OCI-LY1 (cell line): Measurements from ENCODE around the gene KLK13.

ENCODE experiments used
- H2AFZ ChIP-seq: fragments of 200-600 bp; sonication (generic), shearing (Covaris generic); 2 replicates; pipeline ENCODE4 v1.6.0; 2014; ENCODE audit warnings: antibody characterized with exemption, mild to moderate bottlenecking, low read length
- H3F3A ChIP-seq: fragments of 200-600 bp; sonication (generic), shearing (Covaris generic); 2 replicates; pipeline ENCODE4 v1.6.0; 2014; ENCODE audit warnings: mild to moderate bottlenecking, antibody characterized with exemption, low read length, moderate library complexity; ENCODE audit not compliant: insufficient read depth
- H3K27ac ChIP-seq: fragments of 200-600 bp; sonication (generic); 2 replicates; pipeline ENCODE4 v1.5.1; 2014; ENCODE audit warnings: low read length, mixed run types, mild to moderate bottlenecking, low read depth; ENCODE audit not compliant: poor library complexity, severe bottlenecking
- H3K27me3 ChIP-seq: fragments of 200-600 bp; sonication (generic); 2 replicates; pipeline ENCODE4 v1.6.0; 2014; ENCODE audit warnings: antibody characterized with exemption, mild to moderate bottlenecking, low read length, moderate library complexity; ENCODE audit not compliant: insufficient read depth
- H3K36me3 ChIP-seq: fragments of 200-600 bp; sonication (generic); 2 replicates; pipeline ENCODE4 v1.6.1; 2014; ENCODE audit warnings: mild to moderate bottlenecking, antibody characterized with exemption, low read length, moderate library complexity, mixed read lengths; ENCODE audit not compliant: insufficient read depth
- H3K4me1 ChIP-seq: fragments of 200-600 bp; sonication (generic); 2 replicates; pipeline ENCODE4 v1.5.1; 2014; ENCODE audit warnings: mild to moderate bottlenecking, low read length, moderate library complexity; ENCODE audit not compliant: insufficient read depth, severe bottlenecking
- H3K4me2 ChIP-seq: fragments of 200-600 bp; sonication (generic), shearing (Covaris generic); 2 replicates; pipeline ENCODE4 v1.6.1; 2014; ENCODE audit warnings: low read length
- H3K4me3 ChIP-seq: fragments of 200-600 bp; sonication (generic); 2 replicates; pipeline ENCODE4 v1.5.1; 2014; ENCODE audit warnings: low read length, low read depth, mild to moderate bottlenecking, mixed read lengths; ENCODE audit not compliant: poor library complexity, severe bottlenecking
- H3K79me2 ChIP-seq: fragments of 200-600 bp; shearing (Covaris generic); 2 replicates; pipeline ENCODE4 v1.6.1; 2016; ENCODE audit warnings: mixed run types, low read length, mixed read lengths; ENCODE audit not compliant: insufficient read depth
- H3K9ac ChIP-seq: fragments of 200-600 bp; sonication (generic), shearing (Covaris generic); 2 replicates; pipeline ENCODE4 v1.6.1; 2014; ENCODE audit warnings: mild to moderate bottlenecking, low read length, mixed read lengths
- H3K9me2 ChIP-seq: fragments of 200-600 bp; sonication (generic), shearing (Covaris generic); 2 replicates; pipeline ENCODE4 v1.6.1; 2014; ENCODE audit warnings: low read depth, mild to moderate bottlenecking, low read length, mixed read lengths
- H3K9me3 ChIP-seq: fragments of 200-600 bp; shearing (Covaris generic); 2 replicates; pipeline ENCODE4 v1.6.1; 2014; ENCODE audit warnings: low read length, mixed read lengths
- H4K20me1 ChIP-seq: fragments of 200-600 bp; sonication (generic), shearing (Covaris generic); 2 replicates; pipeline ENCODE4 v1.6.0; 2016; ENCODE audit warnings: mild to moderate bottlenecking, low read length; ENCODE audit not compliant: insufficient read depth
- EZH2 ChIP-seq: fragments of 200-600 bp; sonication (generic), shearing (Covaris generic); IDR thresholded peaks from 2 replicates; pipeline ENCODE4 v1.8.0; 2017; ENCODE audit warnings: borderline replicate concordance, mixed run types, mild to moderate bottlenecking, antibody characterized with exemption, low read length, moderate library complexity, mixed read lengths
- TF ChIP-seq, protein P1 (sequence below): fragments of 200-600 bp; sonication (generic), shearing (Covaris generic); IDR thresholded peaks from 2 replicates; pipeline ENCODE4 v1.5.1; 2017; ENCODE audit warnings: mild to moderate bottlenecking, antibody characterized with exemption, low read length, moderate library complexity, mixed read lengths

KLK13 gene

DNA sequence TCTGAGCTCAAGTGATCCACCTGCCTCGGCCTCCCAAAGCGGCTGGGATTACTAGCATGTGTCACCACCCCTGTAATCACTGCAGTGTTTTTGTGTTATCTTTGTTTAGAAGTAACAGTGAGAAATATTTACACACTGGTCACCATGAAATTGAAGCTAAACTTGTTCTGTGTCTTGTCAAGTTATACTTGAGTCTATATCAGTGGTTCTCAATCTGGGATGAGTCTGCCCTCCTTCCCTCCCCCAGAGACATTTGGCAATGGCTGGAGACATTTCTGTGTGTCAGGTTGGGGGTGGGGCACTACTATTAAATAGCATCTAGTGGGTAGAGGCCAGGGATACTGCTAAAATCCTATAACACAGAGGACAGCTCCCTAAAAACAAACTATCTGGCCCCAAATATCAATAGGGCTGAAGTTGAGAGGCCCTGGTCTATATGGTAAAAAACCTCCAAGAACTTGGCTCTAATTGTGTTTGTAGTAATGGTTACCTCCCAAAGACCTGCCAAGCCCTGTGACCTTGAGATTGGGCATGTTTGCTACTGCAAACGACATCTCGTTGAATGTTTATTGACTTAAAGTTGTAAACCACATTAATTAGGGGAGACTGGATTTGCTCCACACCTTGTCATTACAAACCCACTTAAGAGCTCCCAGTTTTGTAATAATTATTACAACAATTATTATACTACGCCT lies 36.4 kb upstream of the KLK13 start:
- Histone ChIP-seq H2AFZ (no peak overlapping the region), H3K4me2 (no peak overlapping the region), H4K20me1 (no peaks in the 10 kb centered on the region), H3K36me3 (peaks cover 43% of the 10 kb centered on the region; the same call in 1 of the 2 replicates), H3K27ac (no peak overlapping the region), H3K4me3 (no peak overlapping the region), H3K79me2 (no peaks in the 10 kb centered on the region), H3F3A (no peaks in the 10 kb centered on the region), H3K4me1 (no peaks in the 10 kb centered on the region), H3K27me3 (no peaks in the 10 kb centered on the region), H3K9me2 (no peaks in the 10 kb centered on the region), H3K9ac (no peak overlapping the region), H3K9me3 (no peaks in the 10 kb centered on the region)
- TF ChIP-seq, protein P1, sequence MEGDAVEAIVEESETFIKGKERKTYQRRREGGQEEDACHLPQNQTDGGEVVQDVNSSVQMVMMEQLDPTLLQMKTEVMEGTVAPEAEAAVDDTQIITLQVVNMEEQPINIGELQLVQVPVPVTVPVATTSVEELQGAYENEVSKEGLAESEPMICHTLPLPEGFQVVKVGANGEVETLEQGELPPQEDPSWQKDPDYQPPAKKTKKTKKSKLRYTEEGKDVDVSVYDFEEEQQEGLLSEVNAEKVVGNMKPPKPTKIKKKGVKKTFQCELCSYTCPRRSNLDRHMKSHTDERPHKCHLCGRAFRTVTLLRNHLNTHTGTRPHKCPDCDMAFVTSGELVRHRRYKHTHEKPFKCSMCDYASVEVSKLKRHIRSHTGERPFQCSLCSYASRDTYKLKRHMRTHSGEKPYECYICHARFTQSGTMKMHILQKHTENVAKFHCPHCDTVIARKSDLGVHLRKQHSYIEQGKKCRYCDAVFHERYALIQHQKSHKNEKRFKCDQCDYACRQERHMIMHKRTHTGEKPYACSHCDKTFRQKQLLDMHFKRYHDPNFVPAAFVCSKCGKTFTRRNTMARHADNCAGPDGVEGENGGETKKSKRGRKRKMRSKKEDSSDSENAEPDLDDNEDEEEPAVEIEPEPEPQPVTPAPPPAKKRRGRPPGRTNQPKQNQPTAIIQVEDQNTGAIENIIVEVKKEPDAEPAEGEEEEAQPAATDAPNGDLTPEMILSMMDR: no peak
- no peak for TF ChIP-seq EZH2

- Histone ChIP-seq H3K27me3 (no peaks in the 10 kb centered on the region), H3K79me2 (no peaks in the 10 kb centered on the region), H3K4me1 (no peaks in the 10 kb centered on the region), H3K9ac (no peak overlapping the region), H3K27ac (no peak overlapping the region), H3K36me3 (peaks cover 43% of the 10 kb centered on the region), H4K20me1 (no peaks in the 10 kb centered on the region), H3K9me2 (no peaks in the 10 kb centered on the region), H3K4me2 (no peak overlapping the region), H2AFZ (no peak overlapping the region), H3K4me3 (no peak overlapping the region), H3F3A (no peaks in the 10 kb centered on the region), H3K9me3 (no peaks in the 10 kb centered on the region)
- TF ChIP-seq, protein P1: no peak
- TF ChIP-seq EZH2: no peak
Observed at GRCh38 chr19:51100601-51101000, 35.7 kb upstream of the KLK13 start.

DNA sequence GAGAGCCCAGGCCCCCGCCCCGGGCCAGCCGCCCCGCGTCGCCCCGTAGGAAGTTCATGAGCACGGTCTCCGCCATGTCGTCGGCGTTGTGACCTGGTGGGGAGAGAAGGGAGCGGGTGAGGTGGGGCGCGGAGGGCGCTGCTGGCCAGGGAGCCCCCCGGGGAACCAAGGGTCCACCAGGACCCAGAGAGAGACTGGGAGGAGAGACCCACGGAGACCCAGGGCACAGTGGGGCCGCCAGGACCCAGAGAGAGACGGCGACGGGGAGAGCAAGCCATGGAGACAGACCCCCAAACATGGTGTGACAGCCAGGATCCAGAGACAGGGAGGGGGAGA lies 34.1 kb upstream of the KLK13 start:
- H3K4me2 ChIP-seq: no peak overlapping the region
- no peaks in the 10 kb centered on the region for H3K27me3 ChIP-seq
- H3K79me2 ChIP-seq: no peaks in the 10 kb centered on the region
- no peak overlapping the region for H3K9ac ChIP-seq
- no peaks in the 10 kb centered on the region for H4K20me1 ChIP-seq
- no peaks in the 10 kb centered on the region for H3K9me3 ChIP-seq
- TF ChIP-seq, protein P1: no peak
- no peak for TF ChIP-seq EZH2
- H3K36me3 ChIP-seq: peaks cover 43% of the 10 kb centered on the region
- H3K4me1 ChIP-seq: no peaks in the 10 kb centered on the region
- H2AFZ ChIP-seq: no peak overlapping the region
- no peaks in the 10 kb centered on the region for H3F3A ChIP-seq
- H3K4me3 ChIP-seq: no peak overlapping the region
- no peaks in the 10 kb centered on the region for H3K9me2 ChIP-seq
- H3K27ac ChIP-seq: no peak overlapping the region
